ENCODE data around the gene LRRC8A. TPM values are rescaled to one million over a fixed set of nuclear protein-coding genes. Genes with fewer than 3 reads are reported as not detected.

LRRC8A gene
- total and polyA plus RNA-seq, 2 of the 13 experiments (the other 11 are each of a cell fraction or from before 2014, with no cell fraction given): 16.1 to 40.6 TPM

DNA sequence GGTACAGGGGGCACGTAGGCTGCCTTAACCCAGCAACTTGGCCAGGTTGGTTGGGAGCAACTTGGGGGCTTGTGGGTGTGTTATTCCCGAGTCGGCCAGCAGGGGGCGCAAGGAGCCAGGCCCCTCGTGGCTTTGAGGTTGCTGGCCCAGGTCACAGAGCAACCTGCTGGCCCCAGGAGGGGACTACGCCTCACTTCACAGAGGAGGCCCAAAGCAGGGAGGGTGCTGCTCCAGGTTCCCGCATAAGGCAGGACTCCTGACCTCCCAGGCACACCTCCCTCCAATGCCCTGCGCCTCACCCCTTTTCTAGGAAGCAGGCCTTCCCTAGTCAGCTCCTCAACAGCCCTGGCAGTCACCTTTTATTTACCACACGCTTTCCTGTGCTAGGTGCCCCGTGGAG, 18.3 kb upstream of the LRRC8A start (continued):
- TF ChIP-seq, protein P1, sequence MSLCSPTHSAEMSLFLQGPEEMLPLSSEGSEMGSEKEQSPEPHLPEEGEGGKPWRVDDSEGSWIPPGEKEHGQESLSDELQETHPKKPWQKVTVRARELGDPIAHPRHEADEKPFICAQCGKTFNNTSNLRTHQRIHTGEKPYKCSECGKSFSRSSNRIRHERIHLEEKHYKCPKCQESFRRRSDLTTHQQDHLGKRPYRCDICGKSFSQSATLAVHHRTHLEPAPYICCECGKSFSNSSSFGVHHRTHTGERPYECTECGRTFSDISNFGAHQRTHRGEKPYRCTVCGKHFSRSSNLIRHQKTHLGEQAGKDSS (CRISPR knock-in tag; IDR thresholded peaks at IDR 0.05; ENCODE audit: borderline replicate concordance, low read depth): peak; percentile 58; the same call in 1 of the 2 replicates
- TF ChIP-seq SP4 (CRISPR knock-in tag; IDR thresholded peaks at IDR 0.05) (0 out of 2 replicates have a peak, but pooled peaks have one; percentile 30), HNRNPH1 (optimal IDR thresholded peaks at IDR 0.05; ENCODE audit: low read depth, low read length) (no peak), HOXA3 (CRISPR knock-in tag; IDR thresholded peaks at IDR 0.05) (peak; percentile 44; the same call in 1 of the 2 replicates), LCORL (IDR thresholded peaks at IDR 0.05) (no peak), LCORL (CRISPR knock-in tag; IDR thresholded peaks at IDR 0.05) (peak; percentile 85), ZNF431 (CRISPR knock-in tag; IDR thresholded peaks at IDR 0.05; ENCODE audit: borderline replicate concordance, low read depth) (no peak), NR2F6 (IDR thresholded peaks at IDR 0.05) (no peak; the same call in 1 of the 2 replicates), NR2F6 (CRISPR knock-in tag; IDR thresholded peaks at IDR 0.05) (peak; percentile 67), ZNF432 (CRISPR knock-in tag; IDR thresholded peaks at IDR 0.05; ENCODE audit: borderline replicate concordance) (no peak), STAG1 (CRISPR knock-in tag; IDR thresholded peaks at IDR 0.05) (peak; percentile 89), ZBTB42 (CRISPR knock-in tag; IDR thresholded peaks at IDR 0.05) (no peak), ZBTB7B (CRISPR knock-in tag; IDR thresholded peaks at IDR 0.05) (peak; percentile 66; the same call in 1 of the 2 replicates), HNRNPLL (IDR thresholded peaks at IDR 0.05; ENCODE audit: low read depth, low read length, poor library complexity, severe bottlenecking) (peak; percentile 23), NFKB2 (CRISPR knock-in tag; IDR thresholded peaks at IDR 0.05; ENCODE audit: borderline replicate concordance) (0 out of 2 replicates have a peak, but pooled peaks have one; percentile 36), ZNF773 (CRISPR knock-in tag; IDR thresholded peaks at IDR 0.05; ENCODE audit: borderline replicate concordance) (0 out of 2 replicates have a peak, but pooled peaks have one; percentile 72), MEF2D (CRISPR knock-in tag; IDR thresholded peaks at IDR 0.05) (0 out of 2 replicates have a peak, but pooled peaks have one; percentile 62), MYC (CRISPR knock-in tag; IDR thresholded peaks at IDR 0.05; ENCODE audit: borderline replicate concordance) (peak; percentile 79; the same call in 1 of the 2 replicates)
- TF ChIP-seq, protein P2, sequence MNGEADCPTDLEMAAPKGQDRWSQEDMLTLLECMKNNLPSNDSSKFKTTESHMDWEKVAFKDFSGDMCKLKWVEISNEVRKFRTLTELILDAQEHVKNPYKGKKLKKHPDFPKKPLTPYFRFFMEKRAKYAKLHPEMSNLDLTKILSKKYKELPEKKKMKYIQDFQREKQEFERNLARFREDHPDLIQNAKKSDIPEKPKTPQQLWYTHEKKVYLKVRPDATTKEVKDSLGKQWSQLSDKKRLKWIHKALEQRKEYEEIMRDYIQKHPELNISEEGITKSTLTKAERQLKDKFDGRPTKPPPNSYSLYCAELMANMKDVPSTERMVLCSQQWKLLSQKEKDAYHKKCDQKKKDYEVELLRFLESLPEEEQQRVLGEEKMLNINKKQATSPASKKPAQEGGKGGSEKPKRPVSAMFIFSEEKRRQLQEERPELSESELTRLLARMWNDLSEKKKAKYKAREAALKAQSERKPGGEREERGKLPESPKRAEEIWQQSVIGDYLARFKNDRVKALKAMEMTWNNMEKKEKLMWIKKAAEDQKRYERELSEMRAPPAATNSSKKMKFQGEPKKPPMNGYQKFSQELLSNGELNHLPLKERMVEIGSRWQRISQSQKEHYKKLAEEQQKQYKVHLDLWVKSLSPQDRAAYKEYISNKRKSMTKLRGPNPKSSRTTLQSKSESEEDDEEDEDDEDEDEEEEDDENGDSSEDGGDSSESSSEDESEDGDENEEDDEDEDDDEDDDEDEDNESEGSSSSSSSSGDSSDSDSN (CRISPR knock-in tag; IDR thresholded peaks at IDR 0.05): peak; percentile 45; the same call in 1 of the 2 replicates
- TF ChIP-seq, protein P3, sequence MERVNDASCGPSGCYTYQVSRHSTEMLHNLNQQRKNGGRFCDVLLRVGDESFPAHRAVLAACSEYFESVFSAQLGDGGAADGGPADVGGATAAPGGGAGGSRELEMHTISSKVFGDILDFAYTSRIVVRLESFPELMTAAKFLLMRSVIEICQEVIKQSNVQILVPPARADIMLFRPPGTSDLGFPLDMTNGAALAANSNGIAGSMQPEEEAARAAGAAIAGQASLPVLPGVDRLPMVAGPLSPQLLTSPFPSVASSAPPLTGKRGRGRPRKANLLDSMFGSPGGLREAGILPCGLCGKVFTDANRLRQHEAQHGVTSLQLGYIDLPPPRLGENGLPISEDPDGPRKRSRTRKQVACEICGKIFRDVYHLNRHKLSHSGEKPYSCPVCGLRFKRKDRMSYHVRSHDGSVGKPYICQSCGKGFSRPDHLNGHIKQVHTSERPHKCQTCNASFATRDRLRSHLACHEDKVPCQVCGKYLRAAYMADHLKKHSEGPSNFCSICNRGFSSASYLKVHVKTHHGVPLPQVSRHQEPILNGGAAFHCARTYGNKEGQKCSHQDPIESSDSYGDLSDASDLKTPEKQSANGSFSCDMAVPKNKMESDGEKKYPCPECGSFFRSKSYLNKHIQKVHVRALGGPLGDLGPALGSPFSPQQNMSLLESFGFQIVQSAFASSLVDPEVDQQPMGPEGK (CRISPR knock-in tag; IDR thresholded peaks at IDR 0.05): 0 out of 2 replicates have a peak, but pooled peaks have one; percentile 40
- TF ChIP-seq, protein P4, sequence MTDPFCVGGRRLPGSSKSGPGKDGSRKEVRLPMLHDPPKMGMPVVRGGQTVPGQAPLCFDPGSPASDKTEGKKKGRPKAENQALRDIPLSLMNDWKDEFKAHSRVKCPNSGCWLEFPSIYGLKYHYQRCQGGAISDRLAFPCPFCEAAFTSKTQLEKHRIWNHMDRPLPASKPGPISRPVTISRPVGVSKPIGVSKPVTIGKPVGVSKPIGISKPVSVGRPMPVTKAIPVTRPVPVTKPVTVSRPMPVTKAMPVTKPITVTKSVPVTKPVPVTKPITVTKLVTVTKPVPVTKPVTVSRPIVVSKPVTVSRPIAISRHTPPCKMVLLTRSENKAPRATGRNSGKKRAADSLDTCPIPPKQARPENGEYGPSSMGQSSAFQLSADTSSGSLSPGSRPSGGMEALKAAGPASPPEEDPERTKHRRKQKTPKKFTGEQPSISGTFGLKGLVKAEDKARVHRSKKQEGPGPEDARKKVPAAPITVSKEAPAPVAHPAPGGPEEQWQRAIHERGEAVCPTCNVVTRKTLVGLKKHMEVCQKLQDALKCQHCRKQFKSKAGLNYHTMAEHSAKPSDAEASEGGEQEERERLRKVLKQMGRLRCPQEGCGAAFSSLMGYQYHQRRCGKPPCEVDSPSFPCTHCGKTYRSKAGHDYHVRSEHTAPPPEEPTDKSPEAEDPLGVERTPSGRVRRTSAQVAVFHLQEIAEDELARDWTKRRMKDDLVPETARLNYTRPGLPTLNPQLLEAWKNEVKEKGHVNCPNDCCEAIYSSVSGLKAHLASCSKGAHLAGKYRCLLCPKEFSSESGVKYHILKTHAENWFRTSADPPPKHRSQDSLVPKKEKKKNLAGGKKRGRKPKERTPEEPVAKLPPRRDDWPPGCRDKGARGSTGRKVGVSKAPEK (CRISPR knock-in tag; IDR thresholded peaks at IDR 0.05; ENCODE audit: borderline replicate concordance): 0 out of 2 replicates have a peak, but pooled peaks have one; percentile 51
- TF ChIP-seq, protein P5, sequence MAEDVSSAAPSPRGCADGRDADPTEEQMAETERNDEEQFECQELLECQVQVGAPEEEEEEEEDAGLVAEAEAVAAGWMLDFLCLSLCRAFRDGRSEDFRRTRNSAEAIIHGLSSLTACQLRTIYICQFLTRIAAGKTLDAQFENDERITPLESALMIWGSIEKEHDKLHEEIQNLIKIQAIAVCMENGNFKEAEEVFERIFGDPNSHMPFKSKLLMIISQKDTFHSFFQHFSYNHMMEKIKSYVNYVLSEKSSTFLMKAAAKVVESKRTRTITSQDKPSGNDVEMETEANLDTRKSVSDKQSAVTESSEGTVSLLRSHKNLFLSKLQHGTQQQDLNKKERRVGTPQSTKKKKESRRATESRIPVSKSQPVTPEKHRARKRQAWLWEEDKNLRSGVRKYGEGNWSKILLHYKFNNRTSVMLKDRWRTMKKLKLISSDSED (CRISPR knock-in tag; IDR thresholded peaks at IDR 0.05): no peak
